HepG2 (cell line): Measurements from ENCODE around the gene KRTAP17-1. TPM values are rescaled to one million over a fixed set of nuclear protein-coding genes. Genes with fewer than 3 reads are reported as not detected.
"Not testable (repeated sequence)": the region's sequence is repeated elsewhere in the genome, so short reads cannot be mapped to it uniquely, and the experiment has no call there.

Source experiments
- ATAC-seq: fragments of 200-7000 bp; cut with Tn5 transposase; 3 replicates; pipeline ENCODE4 v1.9.1; 2020; ENCODE audit warnings: mild to moderate bottlenecking, moderate library complexity
- BruUV-seq: library from RNA; stranded (reverse); fragments of 400-500 nt; replicated peaks from 2 replicates; lab custom pipeline; 2021; lab: Mats Ljungman, UMichigan
- CTCF ChIA-PET: fragments of 300-600 bp; formaldehyde crosslinking; extraction: SDS; loops from one replicate; lab custom pipeline; 2021; ENCODE audit warnings: low total read pairs, inconsistent platforms, low intra/inter-chr PET ratio; lab: Yijun Ruan, JAX
- POLR2A ChIA-PET: fragments of 350-600 bp; sonication (Branson Sonifier 250); formaldehyde crosslinking; loops from one replicate; lab custom pipeline; 2020; ENCODE audit warnings: antibody characterized with exemption, inconsistent platforms; lab: Yijun Ruan, JAX
- DNase-seq: peaks from one replicate; pipeline ENCODE4 v3.0.0-alpha.2; 2015; ENCODE audit warnings: low spot score
- FAIRE-seq: peaks from 3 replicates; lab custom pipeline; 2011; peaks lifted over from hg19 to GRCh38; lab: Jason Lieb, UNC
- H2AFZ ChIP-seq: one replicate; pipeline ENCODE4 v1.6.1; 2011; ENCODE audit warnings: low read length, inconsistent platforms
- H3K27ac ChIP-seq: fragments of 300-600 bp; 3 replicates; pipeline ENCODE4 v1.8.0; 2011; ENCODE audit warnings: mixed run types, mild to moderate bottlenecking, mixed read lengths, low read length, inconsistent platforms; ENCODE audit not compliant: insufficient read depth; ENCODE audit errors: extremely low read length
- H3K27me3 ChIP-seq, 2 experiments: fragments of 200-600 bp in 1 of 2; 2 replicates in 1 of 2; 3 replicates in 1 of 2; pipeline versions ENCODE4 v1.6.0 to v1.8.0; 2011; ENCODE audit warnings: low read length in 2 of 2, mild to moderate bottlenecking in 2 of 2, moderate library complexity in 2 of 2, inconsistent platforms in 1 of 2; ENCODE audit not compliant: insufficient read depth in 2 of 2, control insufficient read depth in 1 of 2
- H3K36me3 ChIP-seq, 2 experiments: fragments of 200-600 bp in 1 of 2; replicated peaks in 1 of 2; 2 replicates in 1 of 2; 3 replicates in 1 of 2; pipeline versions ENCODE4 v1.5.1 to v1.8.0; 2011; ENCODE audit warnings: low read length in 2 of 2, inconsistent platforms in 1 of 2; ENCODE audit not compliant: insufficient read depth in 2 of 2, control insufficient read depth in 1 of 2
- H3K4me1 ChIP-seq: 2 replicates; pipeline ENCODE4 v1.5.1; 2012; ENCODE audit warnings: low read length, inconsistent platforms; ENCODE audit not compliant: insufficient read depth
- H3K4me2 ChIP-seq: 2 replicates; pipeline ENCODE4 v1.6.0; 2011; ENCODE audit warnings: low read depth, low read length, inconsistent platforms
- H3K4me3 ChIP-seq, 3 experiments: fragments of 200-600 bp in 1 of 3; sonication (generic), shearing (Covaris generic) in 1 of 3; replicated peaks in 1 of 3; 2 replicates each; pipeline ENCODE4 v1.5.1; 2011 to 2016; ENCODE audit warnings: low read length in 3 of 3, inconsistent platforms in 2 of 3, low read depth in 2 of 3, mild to moderate bottlenecking in 2 of 3, control low read depth in 1 of 3, mixed read lengths in 1 of 3; ENCODE audit not compliant: insufficient read depth in 1 of 3
- H3K79me2 ChIP-seq: one replicate; pipeline ENCODE4 v1.6.1; 2011; ENCODE audit warnings: low read length, inconsistent platforms; ENCODE audit not compliant: insufficient read depth
- H3K9ac ChIP-seq: 2 replicates; pipeline ENCODE4 v1.6.0; 2011; ENCODE audit warnings: mild to moderate bottlenecking, low read depth, low read length, inconsistent platforms; ENCODE audit not compliant: insufficient read depth
- H3K9me3 ChIP-seq: 2 replicates; pipeline ENCODE4 v1.5.1; 2012; ENCODE audit warnings: mild to moderate bottlenecking, low read length
- H4K20me1 ChIP-seq: 2 replicates; pipeline ENCODE4 v1.6.0; 2011; ENCODE audit warnings: inconsistent platforms, mild to moderate bottlenecking, low read length, moderate library complexity; ENCODE audit not compliant: insufficient read depth
- CHD4 ChIP-seq: fragments of 200-600 bp; sonication (generic); IDR thresholded peaks from 2 replicates; pipeline ENCODE4 v1.7.0; 2017; ENCODE audit warnings: mild to moderate bottlenecking, low read length, borderline replicate concordance
- FOXA3 ChIP-seq: IDR thresholded peaks from 2 replicates; pipeline ENCODE4 v1.6.1; 2016; ENCODE audit warnings: missing genetic modification reagents, missing compliant biosample characterization
- NCOA2 ChIP-seq: sonication (generic); formaldehyde crosslinking; IDR thresholded peaks from 2 replicates; pipeline ENCODE4 v1.8.0; 2022; ENCODE audit warnings: inconsistent platforms
- PHF21A ChIP-seq: sonication (generic); formaldehyde crosslinking; IDR thresholded peaks from 2 replicates; pipeline ENCODE4 v1.5.0; 2020; ENCODE audit warnings: mild to moderate bottlenecking, missing genetic modification reagents
- PRMT3 ChIP-seq: sonication (generic); formaldehyde crosslinking; IDR thresholded peaks from 2 replicates; pipeline ENCODE4 v1.8.1; 2022; ENCODE audit warnings: low read depth, mild to moderate bottlenecking, moderate library complexity, missing genetic modification reagents, borderline replicate concordance
- RFX1 ChIP-seq: fragments of 450-650 bp; IDR thresholded peaks from 2 replicates; pipeline ENCODE4 v1.6.1; 2017
- SRSF4 ChIP-seq: fragments of 200-400 bp; formaldehyde crosslinking; IDR thresholded peaks from one replicate; pipeline ENCODE4 v1.6.1; 2018; ENCODE audit warnings: mild to moderate bottlenecking, low read depth, low read length, moderate library complexity; ENCODE audit not compliant: poor library complexity, severe bottlenecking
- ZFP41 ChIP-seq: sonication (generic); formaldehyde crosslinking; IDR thresholded peaks from 2 replicates; pipeline ENCODE4 v1.4.0; 2020; ENCODE audit warnings: mild to moderate bottlenecking, missing genetic modification reagents, borderline replicate concordance
- ZKSCAN8 ChIP-seq: IDR thresholded peaks from 2 replicates; pipeline ENCODE4 v1.6.1; 2016; ENCODE audit warnings: borderline replicate concordance, missing genetic modification reagents, missing compliant biosample characterization
- ZNF138 ChIP-seq: sonication (generic); formaldehyde crosslinking; IDR thresholded peaks from 2 replicates; pipeline ENCODE4 v1.5.0; 2020; ENCODE audit warnings: mild to moderate bottlenecking, low read depth, missing genetic modification reagents
- ZNF143 ChIP-seq: sonication (generic); formaldehyde crosslinking; IDR thresholded peaks from 2 replicates; pipeline ENCODE4 v1.4.0; 2020; ENCODE audit warnings: missing genetic modification reagents
- WGBS: methylation state at CpG from one replicate; pipeline ENCODE4 v1.1.6; 2017; ENCODE audit warnings: low lambda C conversion rate; 5-methylcytosine and 5-hydroxymethylcytosine counted together
- in situ Hi-C: cut with HindIII; loops from 2 replicates; pipeline ENCODE4 v1.10.0; 2017; ENCODE audit warnings: low pct_unique_long_range_greater_than_20kb; ENCODE audit not compliant: extremely low pct_ligation_motif_present
- intact Hi-C: fragments of 100-400 bp; cut with micrococcal nuclease; formaldehyde crosslinking; loops from one replicate; pipeline ENCODE4 v1.10.0; 2022; ENCODE audit not compliant: unreplicated experiment
- polyA plus RNA-seq, 8 experiments: library from polyadenylated mRNA; depleted of rRNA in 3 of 8; stranded (reverse) in 7 of 8; unstranded in 1 of 8; fragments of >200 nt; fragmentation: Illumina TruSeq in 4 of 8; extraction: Trizol in 4 of 8; gene quantifications; 2 replicates each; pipeline versions ENCODE4 v1.2.1 to v1.2.3, GENCODE V29; 2011 to 2016; ENCODE audit warnings: low read depth in 4 of 8, missing spikeins in 1 of 8, mixed read lengths in 1 of 8; ENCODE audit not compliant: insufficient read depth in 1 of 8
- total RNA-seq, 5 experiments: library from RNA; depleted of rRNA; stranded (reverse); fragments of >200 nt; fragmentation: Illumina TruSeq; extraction: Trizol; gene quantifications; 2 replicates each; pipeline ENCODE4 v1.2.3, GENCODE V29; 2016; ENCODE audit warnings: low read depth in 1 of 5
- TF ChIP-seq, protein P1 (sequence below): sonication (generic); formaldehyde crosslinking; IDR thresholded peaks from 2 replicates; pipeline ENCODE4 v1.9.0; 2021; ENCODE audit warnings: missing genetic modification reagents, borderline replicate concordance

The KRTAP17-1 gene
- total and polyA plus RNA-seq, 2 of the 13 experiments (the other 11 are each of a cell fraction or from before 2014, with no cell fraction given) = not detected

DNA sequence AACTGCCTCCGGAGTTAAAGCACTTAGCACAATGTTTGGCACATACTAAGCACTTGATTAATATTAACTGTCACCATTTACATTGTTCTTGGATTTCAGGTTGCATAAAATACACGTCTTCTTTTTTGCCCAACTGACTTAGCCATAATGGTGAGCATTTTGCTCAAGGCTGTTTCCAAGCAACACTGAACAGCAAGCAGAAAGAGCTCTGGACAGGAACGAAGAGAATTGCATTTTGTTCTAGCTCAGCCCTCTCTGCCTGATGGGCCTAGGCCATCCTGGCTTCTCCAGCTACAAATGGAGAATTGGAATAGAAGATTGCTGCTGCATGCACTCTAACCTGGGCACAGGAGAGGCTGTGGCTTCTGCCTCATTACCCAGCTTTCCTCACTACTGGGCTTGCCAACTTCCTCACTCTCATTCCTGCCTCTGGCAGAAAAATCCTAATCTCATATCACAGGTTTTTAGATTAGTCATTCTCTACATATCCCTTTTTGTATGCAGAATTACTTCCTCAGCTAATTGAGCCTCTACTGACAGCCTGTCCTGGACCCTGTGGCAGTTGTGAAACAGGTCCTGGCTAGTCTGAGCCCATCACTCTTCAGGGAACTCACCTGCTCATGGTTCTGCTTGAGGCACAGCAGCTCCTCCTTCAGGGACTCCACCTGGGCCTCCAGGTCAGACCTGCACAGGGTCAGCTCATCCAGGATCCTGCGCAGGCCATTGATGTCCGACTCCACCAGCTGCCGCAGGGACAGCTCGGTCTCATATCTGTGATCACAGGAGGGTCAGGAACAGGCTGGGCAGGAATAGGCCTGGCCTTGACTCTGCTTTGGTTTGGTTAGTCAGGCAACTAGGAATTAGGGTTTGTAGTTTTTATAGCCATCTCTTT is 32.6 kb upstream of the KRTAP17-1 start:
- ChIA-PET CTCF (no interaction called here), POLR2A (no interaction called here)
- H3K4me2 ChIP-seq = no peak overlapping the region
- ATAC-seq (no peak), DNase-seq (no peak), FAIRE-seq (no peak)
- H3K9me3 ChIP-seq = no peaks in the 10 kb centered on the region
- H3K36me3 ChIP-seq = no peaks in the 10 kb centered on the region
- no peaks in the 10 kb centered on the region for H4K20me1 ChIP-seq
- no peak overlapping the region for H3K27ac ChIP-seq
- in situ Hi-C loops (no loop called here), intact Hi-C loops (no loop called here)
- H3K79me2 ChIP-seq = no peaks in the 10 kb centered on the region
- H3K27me3 ChIP-seq = peaks cover 0 to 7% of the 10 kb centered on the region in 2 experiments; a peak in 3 of 5 replicates
- no peak overlapping the region for H3K4me3 ChIP-seq
- H2AFZ ChIP-seq = no peak overlapping the region
- WGBS = 31% methylated on average over 7 of the region's 7 CpGs
- H3K4me1 ChIP-seq = no peaks in the 10 kb centered on the region
- H3K9ac ChIP-seq = no peak overlapping the region
- no TSS peak for BruUV-seq
- TF ChIP-seq, protein P1, sequence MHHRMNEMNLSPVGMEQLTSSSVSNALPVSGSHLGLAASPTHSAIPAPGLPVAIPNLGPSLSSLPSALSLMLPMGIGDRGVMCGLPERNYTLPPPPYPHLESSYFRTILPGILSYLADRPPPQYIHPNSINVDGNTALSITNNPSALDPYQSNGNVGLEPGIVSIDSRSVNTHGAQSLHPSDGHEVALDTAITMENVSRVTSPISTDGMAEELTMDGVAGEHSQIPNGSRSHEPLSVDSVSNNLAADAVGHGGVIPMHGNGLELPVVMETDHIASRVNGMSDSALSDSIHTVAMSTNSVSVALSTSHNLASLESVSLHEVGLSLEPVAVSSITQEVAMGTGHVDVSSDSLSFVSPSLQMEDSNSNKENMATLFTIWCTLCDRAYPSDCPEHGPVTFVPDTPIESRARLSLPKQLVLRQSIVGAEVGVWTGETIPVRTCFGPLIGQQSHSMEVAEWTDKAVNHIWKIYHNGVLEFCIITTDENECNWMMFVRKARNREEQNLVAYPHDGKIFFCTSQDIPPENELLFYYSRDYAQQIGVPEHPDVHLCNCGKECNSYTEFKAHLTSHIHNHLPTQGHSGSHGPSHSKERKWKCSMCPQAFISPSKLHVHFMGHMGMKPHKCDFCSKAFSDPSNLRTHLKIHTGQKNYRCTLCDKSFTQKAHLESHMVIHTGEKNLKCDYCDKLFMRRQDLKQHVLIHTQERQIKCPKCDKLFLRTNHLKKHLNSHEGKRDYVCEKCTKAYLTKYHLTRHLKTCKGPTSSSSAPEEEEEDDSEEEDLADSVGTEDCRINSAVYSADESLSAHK (CRISPR knock-in tag) = no peak
- TF ChIP-seq FOXA3 (no peak), ZNF143 (CRISPR knock-in tag) (no peak), ZNF138 (CRISPR knock-in tag) (no peak), NCOA2 (CRISPR knock-in tag) (no peak), SRSF4 (no peak), ZKSCAN8 (CRISPR knock-in tag) (no peak), PRMT3 (CRISPR knock-in tag) (no peak), ZFP41 (CRISPR knock-in tag) (no peak), CHD4 (no peak), RFX1 (no peak), PHF21A (CRISPR knock-in tag) (no peak)
- TF ChIP-seq, all 625 proteins: peak for 0

DNA sequence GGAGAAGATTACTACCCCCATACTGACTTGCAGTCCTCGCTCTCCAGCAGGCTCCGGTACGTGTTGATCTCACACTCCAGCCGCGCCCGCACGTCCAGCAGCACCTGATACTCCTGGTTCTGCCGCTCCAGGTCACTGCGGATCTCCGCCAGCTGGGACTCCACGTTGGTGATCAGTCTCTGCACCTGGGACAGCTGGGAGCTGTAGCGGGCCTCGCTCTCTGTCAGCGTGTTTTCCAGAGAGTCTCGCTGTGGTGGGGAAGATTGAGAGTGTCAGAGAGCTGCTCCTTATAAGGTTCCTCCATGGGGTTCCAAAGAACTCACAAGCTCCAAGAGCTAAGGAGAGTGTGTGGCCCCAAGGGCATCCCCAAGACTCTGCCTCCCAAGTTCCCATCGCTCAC is 30.9 kb upstream of the KRTAP17-1 start:
- H3K27ac ChIP-seq, H3K4me3 ChIP-seq, FAIRE-seq, H2AFZ ChIP-seq, H3K9ac ChIP-seq, BruUV-seq, DNase-seq, H4K20me1 ChIP-seq, H3K4me2 ChIP-seq, H3K36me3 ChIP-seq, ATAC-seq, H3K79me2 ChIP-seq, H3K27me3 ChIP-seq, CTCF ChIA-PET, in situ Hi-C loops, intact Hi-C loops, POLR2A ChIA-PET, H3K4me1 ChIP-seq: not testable (repeated sequence)
- peaks cover 11% of the 10 kb centered on the region; the same call in 1 of the 2 replicates for H3K9me3 ChIP-seq
- WGBS = 66% methylated on average over 14 of the region's 16 CpGs
